HepG2 (cell line): ENCODE data around the gene SEC61A2. TPM values are rescaled to one million over a fixed set of nuclear protein-coding genes. Genes with fewer than 3 reads are reported as not detected.

Experiments
- ARNTL ChIP-seq: sonication (generic); formaldehyde crosslinking; IDR thresholded peaks from 2 replicates; pipeline ENCODE4 v1.4.0; 2020; ENCODE audit warnings: mild to moderate bottlenecking, missing genetic modification reagents
- BCL6 ChIP-seq: IDR thresholded peaks from 2 replicates; pipeline ENCODE4 v1.6.1; 2016; ENCODE audit warnings: missing genetic modification reagents, missing compliant biosample characterization
- DMTF1 ChIP-seq: sonication (generic); formaldehyde crosslinking; IDR thresholded peaks from 2 replicates; pipeline ENCODE4 v1.4.0; 2020; ENCODE audit warnings: mild to moderate bottlenecking, missing genetic modification reagents
- E2F1 ChIP-seq: sonication (generic); formaldehyde crosslinking; IDR thresholded peaks from 2 replicates; pipeline ENCODE4 v1.5.0; 2020; ENCODE audit warnings: missing genetic modification reagents
- MYC ChIP-seq: sonication (generic); formaldehyde crosslinking; IDR thresholded peaks from 2 replicates; pipeline ENCODE4 v1.9.0; 2021; ENCODE audit warnings: missing genetic modification reagents, borderline replicate concordance
- MYPOP ChIP-seq: sonication (generic); formaldehyde crosslinking; IDR thresholded peaks from 2 replicates; pipeline ENCODE4 v1.8.1; 2023; ENCODE audit warnings: mild to moderate bottlenecking, moderate library complexity, missing genetic modification reagents
- POLR2A ChIP-seq, 2 experiments: IDR thresholded peaks; 2 replicates each; pipeline ENCODE4 v1.6.1; 2011; ENCODE audit warnings: low read depth in 2 of 2, low read length in 2 of 2, mild to moderate bottlenecking in 1 of 2, moderate library complexity in 1 of 2; ENCODE audit not compliant: insufficient read depth in 1 of 2
- SALL2 ChIP-seq: sonication (generic); formaldehyde crosslinking; IDR thresholded peaks from 2 replicates; pipeline ENCODE4 v1.8.1; 2023; ENCODE audit warnings: mild to moderate bottlenecking, missing genetic modification reagents, inconsistent platforms
- SOX13 ChIP-seq, 3 experiments: fragments of 450-650 bp in 1 of 3; sonication (generic) in 1 of 3; formaldehyde crosslinking in 1 of 3; IDR thresholded peaks in 2 of 3; conservative IDR thresholded peaks in 1 of 3; 2 replicates each; pipeline versions ENCODE4 v1.5.0 to v1.6.1; 2016 to 2020; ENCODE audit warnings: antibody characterized with exemption in 1 of 3, mild to moderate bottlenecking in 1 of 3, missing compliant biosample characterization in 1 of 3, missing genetic modification reagents in 1 of 3, moderate library complexity in 1 of 3
- TARDBP ChIP-seq: sonication (generic); formaldehyde crosslinking; IDR thresholded peaks from 2 replicates; pipeline ENCODE4 v1.8.0; 2022; ENCODE audit warnings: mild to moderate bottlenecking, missing genetic modification reagents
- U2AF1 ChIP-seq: fragments of 200-400 bp; formaldehyde crosslinking; optimal IDR thresholded peaks from 2 replicates; pipeline ENCODE3; 2017; ENCODE audit warnings: mild to moderate bottlenecking, low read depth, low read length
- USF2 ChIP-seq, 2 experiments: sonication (generic) in 1 of 2; formaldehyde crosslinking in 1 of 2; IDR thresholded peaks; 2 replicates each; pipeline versions ENCODE4 v1.5.1 to v1.6.1; 2011 to 2020; ENCODE audit warnings: borderline replicate concordance in 1 of 2, low read depth in 1 of 2, low read length in 1 of 2, mild to moderate bottlenecking in 1 of 2, missing genetic modification reagents in 1 of 2, moderate library complexity in 1 of 2
- ZMYM4 ChIP-seq: sonication (generic); formaldehyde crosslinking; IDR thresholded peaks from 2 replicates; pipeline ENCODE4 v1.8.1; 2023; ENCODE audit warnings: mild to moderate bottlenecking, missing genetic modification reagents
- ZNF687 ChIP-seq: sonication (generic); formaldehyde crosslinking; IDR thresholded peaks from 2 replicates; pipeline ENCODE4 v1.5.1; 2020; ENCODE audit warnings: mild to moderate bottlenecking, missing genetic modification reagents, moderate library complexity
- ZNF816 ChIP-seq: sonication (generic); formaldehyde crosslinking; IDR thresholded peaks from 2 replicates; pipeline ENCODE4 v1.8.0; 2022; ENCODE audit warnings: missing genetic modification reagents, mild to moderate bottlenecking, borderline replicate concordance
- polyA plus RNA-seq, 8 experiments: library from polyadenylated mRNA; depleted of rRNA in 3 of 8; stranded (reverse) in 7 of 8; unstranded in 1 of 8; fragments of >200 nt; fragmentation: Illumina TruSeq in 4 of 8; extraction: Trizol in 4 of 8; gene quantifications; 2 replicates each; pipeline versions ENCODE4 v1.2.1 to v1.2.3, GENCODE V29; 2011 to 2016; ENCODE audit warnings: low read depth in 4 of 8, missing spikeins in 1 of 8, mixed read lengths in 1 of 8; ENCODE audit not compliant: insufficient read depth in 1 of 8
- total RNA-seq, 5 experiments: library from RNA; depleted of rRNA; stranded (reverse); fragments of >200 nt; fragmentation: Illumina TruSeq; extraction: Trizol; gene quantifications; 2 replicates each; pipeline ENCODE4 v1.2.3, GENCODE V29; 2016; ENCODE audit warnings: low read depth in 1 of 5

The SEC61A2 gene
- total and polyA plus RNA-seq, 2 of the 13 experiments (the other 11 are each of a cell fraction or from before 2014, with no cell fraction given): 5.5 to 7.4 TPM

GRCh38 chr10:12129222-12130111 is at the start of gene SEC61A2 (continued):
- TF ChIP-seq ZNF687 (CRISPR knock-in tag): peak; percentile 83
- peak; percentile 50 for TF ChIP-seq U2AF1
- peak; percentile 55; the same call in 1 of the 2 replicates for TF ChIP-seq ZMYM4 (CRISPR knock-in tag)
- peak; percentile 13; the same call in 1 of the 2 replicates for TF ChIP-seq ARNTL (CRISPR knock-in tag)
- TF ChIP-seq E2F1 (CRISPR knock-in tag): 0 out of 2 replicates have a peak, but pooled peaks have one; percentile 27
- no peak for TF ChIP-seq SOX13 (IDR thresholded peaks at IDR 0.05)
- no peak for TF ChIP-seq SOX13 (CRISPR knock-in tag; conservative IDR thresholded peaks at IDR 0.05 in 1 of 2, IDR thresholded peaks at IDR 0.05 in 1 of 2)
- TF ChIP-seq SALL2: no peak
- peak; percentile 32; the same call in 1 of the 2 replicates for TF ChIP-seq TARDBP (CRISPR knock-in tag)
- peak; percentile 82 to 90 for TF ChIP-seq POLR2A (IDR thresholded peaks at IDR 0.05; ENCODE audit: insufficient read depth in 1 of 2, low read depth in 2 of 2, low read length in 2 of 2)
- peak; percentile 9; the same call in 1 of the 2 replicates for TF ChIP-seq MYPOP (CRISPR knock-in tag)
- TF ChIP-seq BCL6: no peak
- TF ChIP-seq USF2 (IDR thresholded peaks at IDR 0.05; ENCODE audit: low read depth, low read length): peak; percentile 3; the same call in 1 of the 2 replicates
- no peak for TF ChIP-seq USF2 (CRISPR knock-in tag; IDR thresholded peaks at IDR 0.05; ENCODE audit: borderline replicate concordance)
- no peak for TF ChIP-seq ZNF816 (CRISPR knock-in tag)
- TF ChIP-seq DMTF1: no peak
- peak; percentile 29; the same call in 1 of the 2 replicates for TF ChIP-seq MYC
